Measurements from ENCODE around the gene ATP2A1.

Gene ATP2A1

DNA sequence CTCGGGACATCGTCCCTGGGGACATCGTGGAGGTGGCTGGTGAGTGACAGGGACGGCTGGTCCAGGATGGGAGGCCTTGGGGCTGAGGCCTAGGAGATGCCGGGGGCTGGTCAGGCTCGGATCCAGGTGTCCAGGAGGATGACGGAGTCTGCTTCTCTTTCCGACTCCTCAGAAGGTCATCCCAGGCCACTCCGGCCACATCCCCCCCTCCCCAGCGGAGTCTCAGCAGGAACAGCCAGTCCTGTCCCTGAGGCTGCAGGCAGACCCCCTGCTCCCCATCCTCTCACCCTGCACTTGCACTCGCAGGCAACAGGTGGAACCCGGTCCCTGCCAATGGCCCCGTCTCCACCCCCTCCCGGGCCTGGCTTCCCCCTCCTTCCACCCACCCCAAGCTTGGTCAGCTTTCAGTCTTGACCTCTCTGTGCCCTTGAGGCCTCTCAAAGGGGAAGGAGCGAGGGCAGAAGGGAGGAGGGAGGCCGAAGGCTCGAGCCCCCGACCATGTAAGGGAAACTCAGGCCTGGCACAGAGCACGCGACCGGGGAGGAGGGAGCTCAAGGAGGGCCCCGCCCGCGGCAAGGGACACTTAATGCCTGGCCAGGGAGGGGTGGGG lies 4.4 kb downstream of the ATP2A1 start:
- peaks cover 23% of the 10 kb centered on the region for H3K4me1 ChIP-seq (ENCODE audit: insufficient read depth, low read length)
- no peaks in the 10 kb centered on the region for H3K27me3 ChIP-seq (ENCODE audit: insufficient read depth, low read length, poor library complexity)
- no peaks in the 10 kb centered on the region for H4K20me1 ChIP-seq (ENCODE audit: insufficient read depth, low read length)
- DNase-seq (no peak), ATAC-seq (ENCODE audit: insufficient read depth, low read depth) (no peak)
- H3K79me2 ChIP-seq (ENCODE audit: insufficient read depth, low read length), result peaks cover 7% of the 10 kb centered on the region
- no peak overlapping the region for H3K4me3 ChIP-seq (ENCODE audit: low read depth in 1 of 2, low read length in 2 of 2)
- no peak overlapping the region for H3K27ac ChIP-seq (ENCODE audit: low read length)
- no peaks in the 10 kb centered on the region for H3K9me3 ChIP-seq (ENCODE audit: insufficient read depth, low read length, severe bottlenecking)
- H3K36me3 ChIP-seq (ENCODE audit: insufficient read depth, low read length), result no peaks in the 10 kb centered on the region; the same call in 1 of the 2 replicates
- H3K4me2 ChIP-seq (ENCODE audit: insufficient read depth, low read length), result no peak overlapping the region
- no peak overlapping the region for H3K9ac ChIP-seq (ENCODE audit: low read depth, low read length)
- TF ChIP-seq, protein P1, sequence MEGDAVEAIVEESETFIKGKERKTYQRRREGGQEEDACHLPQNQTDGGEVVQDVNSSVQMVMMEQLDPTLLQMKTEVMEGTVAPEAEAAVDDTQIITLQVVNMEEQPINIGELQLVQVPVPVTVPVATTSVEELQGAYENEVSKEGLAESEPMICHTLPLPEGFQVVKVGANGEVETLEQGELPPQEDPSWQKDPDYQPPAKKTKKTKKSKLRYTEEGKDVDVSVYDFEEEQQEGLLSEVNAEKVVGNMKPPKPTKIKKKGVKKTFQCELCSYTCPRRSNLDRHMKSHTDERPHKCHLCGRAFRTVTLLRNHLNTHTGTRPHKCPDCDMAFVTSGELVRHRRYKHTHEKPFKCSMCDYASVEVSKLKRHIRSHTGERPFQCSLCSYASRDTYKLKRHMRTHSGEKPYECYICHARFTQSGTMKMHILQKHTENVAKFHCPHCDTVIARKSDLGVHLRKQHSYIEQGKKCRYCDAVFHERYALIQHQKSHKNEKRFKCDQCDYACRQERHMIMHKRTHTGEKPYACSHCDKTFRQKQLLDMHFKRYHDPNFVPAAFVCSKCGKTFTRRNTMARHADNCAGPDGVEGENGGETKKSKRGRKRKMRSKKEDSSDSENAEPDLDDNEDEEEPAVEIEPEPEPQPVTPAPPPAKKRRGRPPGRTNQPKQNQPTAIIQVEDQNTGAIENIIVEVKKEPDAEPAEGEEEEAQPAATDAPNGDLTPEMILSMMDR (IDR thresholded peaks at IDR 0.05; ENCODE audit: borderline replicate concordance, extremely low read depth, low read length, poor library complexity, severe bottlenecking), result no peak
- TF ChIP-seq EZH2 (IDR thresholded peaks at IDR 0.05; ENCODE audit: borderline replicate concordance, low read depth, low read length, severe bottlenecking), result no peak
- H2AFZ ChIP-seq (ENCODE audit: low read depth, low read length), result no peak overlapping the region

DNA sequence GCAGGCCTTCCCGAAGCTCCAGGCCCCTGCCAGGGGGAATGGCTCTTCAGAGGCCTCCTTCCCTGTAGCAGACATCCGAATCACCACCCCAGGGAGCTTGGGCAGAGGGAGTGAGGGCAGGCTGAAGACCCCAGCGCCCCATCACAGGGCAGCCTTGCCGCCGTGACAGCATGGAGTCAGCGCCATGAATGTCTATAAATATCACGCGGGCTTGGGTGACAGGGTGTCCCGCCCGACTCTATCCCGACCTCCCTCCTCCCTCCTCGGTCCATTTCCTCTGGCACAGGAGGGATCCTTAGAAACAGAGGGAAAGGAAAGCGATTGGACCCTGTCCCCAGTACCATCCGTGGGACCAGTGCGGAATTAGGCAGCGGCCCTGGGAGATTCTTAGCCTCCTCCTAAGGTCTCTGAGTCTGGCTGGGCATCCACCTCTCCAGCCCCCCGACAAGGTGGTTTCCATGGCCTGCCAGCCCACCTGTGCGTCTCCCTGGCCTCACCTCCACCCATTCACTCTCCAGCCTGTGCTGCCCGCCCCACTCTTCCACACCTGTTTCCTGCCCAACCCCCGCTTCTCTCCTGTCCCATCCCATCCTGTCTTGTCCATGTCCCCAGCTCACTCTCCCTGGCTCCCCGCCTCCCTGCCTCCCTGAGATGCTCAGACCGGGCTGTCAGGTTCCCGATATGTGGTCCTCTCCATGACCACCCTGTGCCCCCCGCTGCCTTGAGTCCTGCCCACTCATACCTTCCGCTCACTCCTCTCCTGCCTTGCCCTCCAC lies 5.1 kb downstream of the ATP2A1 start:
- no peak overlapping the region for H3K4me3 ChIP-seq (ENCODE audit: low read depth in 1 of 2, low read length in 2 of 2)
- H3K9ac ChIP-seq (ENCODE audit: low read depth, low read length), result no peak overlapping the region
- no peak overlapping the region for H3K27ac ChIP-seq (ENCODE audit: low read length)
- H2AFZ ChIP-seq (ENCODE audit: low read depth, low read length), result no peak overlapping the region
- ATAC-seq (ENCODE audit: insufficient read depth, low read depth) (no peak), DNase-seq (no peak)
- no peaks in the 10 kb centered on the region; the same call in 1 of the 2 replicates for H3K36me3 ChIP-seq (ENCODE audit: insufficient read depth, low read length)
- peaks cover 7% of the 10 kb centered on the region for H3K79me2 ChIP-seq (ENCODE audit: insufficient read depth, low read length)
- no peaks in the 10 kb centered on the region for H3K9me3 ChIP-seq (ENCODE audit: insufficient read depth, low read length, severe bottlenecking)
- no peaks in the 10 kb centered on the region for H3K27me3 ChIP-seq (ENCODE audit: insufficient read depth, low read length, poor library complexity)
- no peak for TF ChIP-seq EZH2 (IDR thresholded peaks at IDR 0.05; ENCODE audit: borderline replicate concordance, low read depth, low read length, severe bottlenecking)
- TF ChIP-seq, protein P1 (IDR thresholded peaks at IDR 0.05; ENCODE audit: borderline replicate concordance, extremely low read depth, low read length, poor library complexity, severe bottlenecking), result no peak
- peaks cover 19% of the 10 kb centered on the region for H3K4me1 ChIP-seq (ENCODE audit: insufficient read depth, low read length)
- no peak overlapping the region for H3K4me2 ChIP-seq (ENCODE audit: insufficient read depth, low read length)
- no peaks in the 10 kb centered on the region for H4K20me1 ChIP-seq (ENCODE audit: insufficient read depth, low read length)

DNA sequence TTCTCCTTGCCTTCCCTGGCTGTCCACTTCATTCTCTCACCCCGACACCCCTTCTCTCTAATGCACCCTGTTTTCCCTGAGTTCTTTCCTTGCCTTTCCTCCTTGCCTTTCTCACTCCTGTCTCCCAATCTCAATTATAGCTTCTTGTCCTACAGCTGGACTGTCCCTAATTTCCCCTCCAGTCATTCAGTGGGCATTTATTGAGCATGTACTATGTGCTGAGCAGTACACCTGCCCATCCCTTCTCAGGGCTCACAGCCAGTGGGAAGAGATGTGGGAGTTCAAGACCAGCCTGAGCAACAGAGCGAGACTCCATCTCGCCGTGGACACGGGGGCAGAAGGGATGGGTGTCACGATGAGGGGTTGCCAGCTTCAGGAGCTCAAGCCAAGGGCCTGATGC lies 5.8 kb downstream of the ATP2A1 start:
- Histone ChIP-seq H3K27me3 (ENCODE audit: insufficient read depth, low read length, poor library complexity) (no peaks in the 10 kb centered on the region), H3K9me3 (ENCODE audit: insufficient read depth, low read length, severe bottlenecking) (no peaks in the 10 kb centered on the region), H4K20me1 (ENCODE audit: insufficient read depth, low read length) (no peaks in the 10 kb centered on the region), H3K36me3 (ENCODE audit: insufficient read depth, low read length) (peaks cover 3% of the 10 kb centered on the region; the same call in 1 of the 2 replicates), H3K9ac (ENCODE audit: low read depth, low read length) (no peak overlapping the region), H3K27ac (ENCODE audit: low read length) (no peak overlapping the region), H3K79me2 (ENCODE audit: insufficient read depth, low read length) (peaks cover 6% of the 10 kb centered on the region), H3K4me1 (ENCODE audit: insufficient read depth, low read length) (peaks cover 13% of the 10 kb centered on the region), H3K4me2 (ENCODE audit: insufficient read depth, low read length) (no peak overlapping the region), H2AFZ (ENCODE audit: low read depth, low read length) (no peak overlapping the region), H3K4me3 (ENCODE audit: low read depth in 1 of 2, low read length in 2 of 2) (no peak overlapping the region)
- ATAC-seq (ENCODE audit: insufficient read depth, low read depth) (no peak), DNase-seq (no peak)
- TF ChIP-seq, protein P1 (IDR thresholded peaks at IDR 0.05; ENCODE audit: borderline replicate concordance, extremely low read depth, low read length, poor library complexity, severe bottlenecking), result no peak
- TF ChIP-seq EZH2 (IDR thresholded peaks at IDR 0.05; ENCODE audit: borderline replicate concordance, low read depth, low read length, severe bottlenecking), result no peak
